SW 1271 (cell line): ENCODE data around the gene LRRC1.

Experiments used
- DNase-seq, 2 experiments: peaks; one replicate each; lab custom pipeline; 2025; lab: John Stamatoyannopoulos, UW

Gene LRRC1

DNA sequence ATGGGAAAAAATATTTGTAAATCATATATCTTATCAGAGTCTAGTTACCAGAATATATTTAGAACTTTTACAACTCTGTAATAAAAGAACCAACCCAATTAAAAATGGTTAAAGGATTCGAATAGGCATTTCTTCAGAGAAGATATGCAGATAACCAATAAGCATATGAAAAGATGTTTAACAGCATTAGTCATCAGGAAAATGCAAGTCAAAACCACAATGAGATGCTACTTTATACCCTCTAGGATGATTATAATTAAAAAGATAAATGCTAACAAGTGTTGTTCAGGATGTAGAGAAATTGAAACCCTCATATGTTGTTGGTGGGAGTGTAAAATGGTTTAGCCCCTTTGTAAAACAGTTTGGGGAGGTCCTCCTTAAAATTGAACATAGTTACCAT is 94.1 kb downstream of the LRRC1 start:
- DNase-seq = no peak

DNA sequence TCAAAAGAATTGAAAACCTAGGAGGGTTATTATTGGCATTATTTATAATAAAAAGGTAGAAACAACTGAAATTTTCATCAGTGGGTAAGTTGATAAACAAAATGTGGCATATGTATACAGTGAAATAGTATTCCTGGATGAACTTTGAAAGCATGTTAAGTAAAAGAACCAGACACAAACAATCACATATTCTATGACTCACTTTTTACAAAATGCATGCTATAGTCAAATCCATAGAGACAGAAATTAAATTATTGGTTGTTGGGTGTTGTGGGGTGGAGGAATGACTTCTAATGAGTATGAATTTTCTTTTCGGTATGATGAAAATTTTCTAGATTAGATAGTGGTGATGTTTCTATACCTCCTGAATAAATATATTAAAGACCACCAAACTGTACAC is 94.6 kb downstream of the LRRC1 start:
- no peak for DNase-seq

- no peak for DNase-seq
Observed at GRCh38 chr6:53892707-53893106, 97.9 kb downstream of the LRRC1 start.

- DNase-seq = no peak
Observed at GRCh38 chr6:53894091-53894490, 99.3 kb downstream of the LRRC1 start.

DNA sequence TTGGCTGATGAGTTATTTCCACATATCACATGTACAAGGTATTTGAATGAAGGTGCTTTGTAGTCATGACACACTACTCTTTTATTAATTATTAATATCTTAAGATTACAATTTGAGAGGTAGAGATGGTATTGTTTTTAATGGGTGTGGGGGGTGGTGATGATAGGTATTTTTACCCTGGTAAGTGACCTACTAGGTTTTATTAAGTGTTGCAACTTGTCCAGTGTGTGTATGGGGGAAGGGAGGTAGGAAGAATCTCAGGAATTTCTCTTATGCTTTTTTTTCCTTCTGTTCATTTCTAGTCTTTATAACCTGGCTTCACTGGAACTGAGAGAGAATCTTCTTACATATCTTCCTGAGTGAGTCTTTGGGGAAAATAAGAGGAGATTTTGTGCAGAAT is 101.4 kb downstream of the LRRC1 start:
- no peak for DNase-seq

GRCh38 chr6:53898026-53898795 is 103.4 kb downstream of the LRRC1 start:
- no peak for DNase-seq

GRCh38 chr6:53899512-53899911 is 104.7 kb downstream of the LRRC1 start:
- no peak for DNase-seq

- DNase-seq = no peak
Observed at GRCh38 chr6:53903357-53903756, 108.6 kb downstream of the LRRC1 start.

DNA sequence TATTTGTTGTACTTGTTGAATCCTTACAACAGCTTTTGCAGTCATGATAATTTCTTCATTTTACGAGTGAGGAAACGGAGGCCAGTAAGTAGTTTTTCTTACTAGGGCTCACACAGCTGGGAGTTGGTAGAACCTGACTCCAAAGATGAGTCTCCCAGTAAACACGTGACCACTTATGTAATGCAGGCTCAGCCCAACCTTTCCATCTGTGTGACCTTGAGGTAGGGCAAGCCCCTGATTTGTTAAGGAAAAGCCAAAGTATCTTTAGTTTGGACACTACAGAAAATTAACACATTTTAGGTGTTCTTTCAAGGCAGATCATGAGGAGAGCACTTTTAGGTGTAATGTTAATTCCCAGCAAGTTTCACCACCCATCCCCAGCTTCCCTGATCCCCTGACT is 111.3 kb downstream of the LRRC1 start:
- DNase-seq = no peak

- no peak for DNase-seq
Observed at GRCh38 chr6:53906842-53907241, 112.0 kb downstream of the LRRC1 start.

DNA sequence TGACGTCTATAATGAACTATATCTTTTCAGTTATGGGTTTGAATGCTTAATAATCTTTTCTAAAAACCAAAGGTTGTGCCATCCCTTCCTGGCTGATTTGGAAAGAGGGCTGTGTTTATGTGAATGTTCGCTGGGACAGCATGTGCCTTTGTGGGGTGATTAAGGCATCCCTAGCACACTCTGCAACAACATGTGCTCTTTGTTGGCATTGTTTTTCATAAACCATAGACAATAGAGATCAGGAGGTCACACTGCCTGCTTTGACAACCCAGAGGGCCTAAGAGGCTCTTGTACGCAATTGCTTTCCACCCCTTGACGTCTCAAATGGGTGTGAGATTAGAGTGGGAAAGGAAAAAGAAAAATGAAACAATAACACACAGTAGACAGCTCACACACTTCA is 116.0 kb downstream of the LRRC1 start:
- DNase-seq = no peak

DNA sequence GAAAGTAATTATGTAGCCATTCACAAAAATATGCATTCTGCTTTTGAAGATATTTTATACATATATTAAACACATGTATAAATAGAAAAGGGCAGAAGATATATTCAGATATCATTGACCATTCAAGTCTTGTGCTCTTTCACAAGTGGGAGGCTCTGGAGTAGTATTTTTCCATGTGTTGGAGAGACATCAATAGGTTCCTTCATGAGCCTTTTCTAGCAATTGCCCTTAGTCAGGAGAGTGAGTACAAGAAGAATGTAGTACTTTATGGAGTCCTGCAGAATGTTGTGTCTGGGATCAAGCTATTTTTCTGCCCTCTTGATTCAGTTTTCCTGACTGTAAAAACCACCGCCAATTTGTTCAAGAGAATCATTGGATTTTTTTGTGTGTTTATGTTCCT is 117.9 kb downstream of the LRRC1 start:
- DNase-seq = no peak

DNA sequence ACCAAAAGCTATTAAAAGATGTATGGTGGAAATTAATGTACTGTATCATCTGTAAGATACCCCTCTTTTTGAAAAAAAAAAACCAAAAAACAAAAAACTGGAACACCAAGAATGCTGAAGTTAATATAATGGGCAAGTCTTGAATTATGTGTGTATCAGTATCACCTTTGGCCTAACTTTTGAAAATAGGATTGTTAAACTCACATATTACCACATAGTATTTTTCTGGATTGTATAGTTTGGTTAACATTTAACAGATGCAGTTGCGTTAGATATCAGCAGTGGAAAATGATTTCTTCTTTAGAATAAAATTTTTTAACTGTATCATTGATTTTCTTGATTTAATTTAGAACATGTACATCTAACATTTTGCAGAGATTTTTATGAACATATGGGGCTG is 118.5 kb downstream of the LRRC1 start:
- no peak for DNase-seq

GRCh38 chr6:53915026-53915691 is 120.4 kb downstream of the LRRC1 start:
- no peak for DNase-seq

DNA sequence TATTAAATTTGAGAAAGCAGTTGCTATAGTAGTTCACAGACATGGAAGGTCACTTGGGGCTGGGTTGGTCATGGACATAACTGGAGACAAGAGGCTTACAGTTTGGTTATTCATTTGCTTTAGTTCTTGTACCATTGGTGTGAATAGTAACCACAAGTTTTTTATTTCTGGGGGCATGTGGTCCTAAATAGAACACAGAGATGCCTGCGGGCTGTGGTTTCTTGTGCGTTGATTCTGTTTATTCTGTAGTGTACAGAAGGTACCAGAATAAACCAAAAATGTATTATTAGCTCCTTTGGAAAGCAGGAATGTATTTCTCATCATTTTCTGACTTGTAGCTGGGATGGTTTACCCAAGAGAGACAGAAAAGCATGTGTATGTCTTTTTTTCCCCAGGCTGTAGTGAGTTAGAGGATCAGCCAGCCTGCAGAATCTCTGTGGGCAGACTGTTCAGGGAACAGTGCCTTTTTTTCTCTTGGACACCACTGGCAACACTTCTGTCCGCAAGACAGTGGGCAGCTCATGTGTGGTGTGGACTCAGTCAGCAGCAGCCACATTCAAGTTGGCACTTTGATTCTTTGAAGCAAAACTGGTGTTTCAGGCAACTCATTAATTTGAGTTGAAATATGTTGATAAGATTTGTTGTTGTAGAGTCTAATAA is 122.1 kb downstream of the LRRC1 start:
- DNase-seq = no peak

DNA sequence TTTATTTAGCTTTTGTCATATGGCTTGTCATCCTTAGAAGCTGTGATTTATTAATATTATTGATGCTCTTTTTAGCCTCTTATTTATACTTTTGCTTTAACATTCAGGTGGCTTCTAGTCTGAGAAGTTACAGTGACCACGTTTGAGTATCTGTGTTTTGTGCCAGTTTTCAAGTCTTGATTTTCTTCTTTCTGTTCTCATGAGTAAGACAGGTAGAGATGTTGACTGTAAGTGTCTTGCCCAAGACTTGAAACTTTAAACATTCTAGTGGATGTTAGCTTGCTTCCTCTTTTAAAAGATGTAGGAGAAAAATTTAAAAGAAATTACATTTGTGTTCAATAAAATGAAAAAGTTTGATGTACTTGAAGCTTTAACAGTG is 122.6 kb downstream of the LRRC1 start:
- DNase-seq = no peak

GRCh38 chr6:53918854-53919510 is 124.2 kb downstream of the LRRC1 start:
- no peak for DNase-seq

DNA sequence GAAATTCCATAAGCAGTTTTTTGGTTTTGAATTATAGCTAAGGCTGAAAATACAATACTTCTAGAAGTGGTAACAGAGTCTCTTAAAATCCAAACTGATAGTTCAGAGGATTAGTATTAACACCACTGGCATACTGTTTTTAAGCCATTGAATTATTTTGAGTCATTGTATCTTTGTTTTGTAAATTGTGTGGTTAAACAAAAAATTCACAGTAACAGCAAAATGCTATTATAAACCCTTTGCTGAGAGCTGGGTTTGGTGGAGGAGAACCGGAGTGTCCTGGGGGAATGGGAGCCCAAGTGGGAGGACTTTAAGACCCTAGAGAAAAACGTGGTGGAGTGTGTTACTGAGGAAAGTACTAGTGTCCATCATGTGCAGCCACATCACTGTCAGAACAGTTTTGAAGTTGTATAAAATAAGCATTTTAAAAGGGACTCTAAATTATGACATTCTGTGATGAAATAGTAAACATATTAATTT is 125.1 kb downstream of the LRRC1 start:
- DNase-seq = no peak

DNA sequence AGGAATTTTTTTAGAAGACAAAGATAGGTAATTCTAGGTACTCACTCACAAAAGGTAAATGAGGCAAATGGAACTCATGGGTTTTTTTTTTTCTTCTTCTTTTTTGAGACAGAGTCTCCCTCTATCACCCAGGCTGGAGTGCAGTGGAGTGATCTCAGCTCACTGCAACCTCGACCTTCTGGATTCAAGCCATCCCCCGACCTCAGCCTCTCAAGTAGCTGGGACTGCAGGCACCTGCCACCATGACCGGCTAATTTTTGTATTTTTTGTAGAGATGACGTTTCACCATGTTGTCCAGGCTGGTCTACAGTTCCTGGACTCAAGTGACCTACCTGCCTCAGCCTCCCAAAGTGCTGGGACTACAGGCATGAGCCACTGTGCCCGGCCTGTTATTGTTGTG is 126.1 kb downstream of the LRRC1 start:
- no peak for DNase-seq

DNA sequence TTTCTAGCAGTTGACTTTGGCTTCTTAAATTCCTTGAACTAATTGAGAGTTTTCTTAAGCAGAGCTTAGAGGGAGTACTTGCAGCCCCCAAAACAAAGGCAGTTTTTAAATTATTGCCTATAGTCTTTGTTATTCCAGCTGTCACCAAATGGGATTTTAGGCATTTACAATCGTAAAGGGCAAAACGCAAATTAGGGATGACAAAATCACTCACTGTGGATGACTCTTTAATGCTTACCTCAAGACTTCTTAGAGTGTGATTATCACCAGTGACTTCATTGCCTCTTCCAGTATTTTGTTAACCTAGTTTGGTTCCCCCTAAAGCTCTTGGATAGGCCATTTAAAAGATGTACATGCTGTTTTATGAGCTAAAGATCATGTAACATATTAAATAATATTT is 126.8 kb downstream of the LRRC1 start:
- DNase-seq = no peak

DNA sequence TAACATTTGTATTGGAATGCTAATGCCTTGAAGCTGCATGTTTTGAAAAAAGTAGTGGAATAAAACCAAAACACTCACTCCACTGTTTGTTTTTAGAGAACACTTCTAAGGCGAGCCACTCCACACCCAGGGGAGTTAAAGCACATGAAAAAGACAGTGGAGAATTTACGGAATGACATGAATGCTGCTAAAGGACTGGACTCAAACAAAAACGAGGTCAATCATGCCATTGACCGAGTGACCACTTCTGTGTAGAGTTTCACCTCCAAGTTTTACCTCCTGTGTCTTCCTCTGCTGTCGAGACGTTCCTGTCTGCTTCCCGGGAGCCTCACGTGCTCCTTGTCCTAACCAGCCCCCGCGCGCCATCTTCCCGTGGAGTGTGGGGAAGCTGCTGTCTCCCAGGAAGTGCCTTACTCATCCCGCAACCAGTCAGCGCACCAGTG is 127.8 kb downstream of the LRRC1 start:
- DNase-seq = no peak

GRCh38 chr6:53924277-53924676 is 129.5 kb downstream of the LRRC1 start:
- no peak for DNase-seq
